PC-9 (cell line): Measurements from ENCODE around the gene RHEX. TPM values are rescaled to one million over a fixed set of nuclear protein-coding genes. Genes with fewer than 3 reads are reported as not detected.

Experiments used
- BruUV-seq: library from RNA; stranded (reverse); fragments of 400-500 nt; replicated peaks from 2 replicates; lab custom pipeline; 2021; lab: Mats Ljungman, UMichigan
- CTCF ChIA-PET: fragments of 300-600 bp; sonication (Branson Sonifier 250); formaldehyde crosslinking; loops from one replicate; lab custom pipeline; 2022; ENCODE audit warnings: antibody characterized with exemption; lab: Charles Lee
- POLR2A ChIA-PET: fragments of 300-600 bp; sonication (Branson Sonifier 250); formaldehyde crosslinking; loops from one replicate; lab custom pipeline; 2022; ENCODE audit warnings: antibody characterized with exemption; ENCODE audit not compliant: unreplicated experiment; lab: Charles Lee
- DNase-seq, 2 experiments: peaks; one replicate each; pipeline versions ENCODE4 v3.0.0 to v3.0.0-alpha.2; 2015 to 2022; ENCODE audit warnings: mixed read lengths in 1 of 2
- H2AFZ ChIP-seq: fragments of 200-600 bp; sonication (generic); 2 replicates; pipeline ENCODE4 v1.8.1; 2017; ENCODE audit warnings: antibody characterized with exemption
- H3F3A ChIP-seq: fragments of 200-600 bp; sonication (generic); 2 replicates; pipeline ENCODE4 v1.8.1; 2017; ENCODE audit warnings: antibody characterized with exemption, mild to moderate bottlenecking, low read depth; ENCODE audit not compliant: insufficient read depth
- H3K27ac ChIP-seq: fragments of 200-600 bp; sonication (generic); 2 replicates; pipeline ENCODE4 v1.6.1; 2016; ENCODE audit warnings: mixed run types
- H3K27me3 ChIP-seq: fragments of 200-600 bp; sonication (generic); 2 replicates; pipeline ENCODE4 v1.6.1; 2016; ENCODE audit warnings: low read depth, mixed run types; ENCODE audit not compliant: insufficient read depth
- H3K36me3 ChIP-seq: fragments of 200-600 bp; sonication (generic); 2 replicates; pipeline ENCODE4 v1.6.1; 2016; ENCODE audit warnings: low read depth, mixed run types
- H3K4me1 ChIP-seq: fragments of 200-600 bp; sonication (generic); replicated peaks from 2 replicates; pipeline ENCODE4 v1.6.1; 2016; ENCODE audit warnings: mixed run types; ENCODE audit not compliant: insufficient read depth
- H3K4me2 ChIP-seq: fragments of 200-600 bp; sonication (generic); 2 replicates; pipeline ENCODE4 v1.6.1; 2017; ENCODE audit warnings: mixed run types
- H3K4me3 ChIP-seq: fragments of 200-600 bp; sonication (generic); 2 replicates; pipeline ENCODE4 v1.6.1; 2016; ENCODE audit warnings: mixed run types
- H3K79me2 ChIP-seq: fragments of 200-600 bp; sonication (generic); 2 replicates; pipeline ENCODE4 v1.6.1; 2017; ENCODE audit warnings: low read depth, mixed run types
- H3K9me2 ChIP-seq: fragments of 200-600 bp; sonication (generic); 2 replicates; pipeline ENCODE4 v1.8.1; 2017; ENCODE audit warnings: mild to moderate bottlenecking; ENCODE audit not compliant: insufficient read depth
- H3K9me3 ChIP-seq: fragments of 200-600 bp; sonication (generic); 2 replicates; pipeline ENCODE4 v1.8.1; 2016; ENCODE audit warnings: low read depth; ENCODE audit not compliant: insufficient read depth
- H4K20me1 ChIP-seq: fragments of 200-600 bp; sonication (generic); 2 replicates; pipeline ENCODE4 v1.8.1; 2017; ENCODE audit not compliant: insufficient read depth
- EZH2 ChIP-seq: fragments of 200-600 bp; sonication (generic); IDR thresholded peaks from 2 replicates; pipeline ENCODE4 v1.8.0; 2017; ENCODE audit warnings: antibody characterized with exemption, low read depth
- intact Hi-C: fragments of 100-400 bp; cut with micrococcal nuclease; formaldehyde crosslinking; loops from one replicate; pipeline ENCODE4 v1.10.0; 2022; ENCODE audit not compliant: unreplicated experiment
- total RNA-seq: library from RNA; stranded (reverse); gene quantifications from 2 replicates; pipeline ENCODE4 v1.2.3, GENCODE V29; 2021
- TF ChIP-seq, protein P1 (sequence below): fragments of 200-600 bp; sonication (generic); conservative IDR thresholded peaks from 2 replicates; pipeline ENCODE4 v1.6.1; 2017; ENCODE audit warnings: mixed run types, antibody characterized with exemption, mild to moderate bottlenecking, moderate library complexity

The RHEX gene
- total RNA-seq, 1 experiment from 2014 or later: not detected

DNA sequence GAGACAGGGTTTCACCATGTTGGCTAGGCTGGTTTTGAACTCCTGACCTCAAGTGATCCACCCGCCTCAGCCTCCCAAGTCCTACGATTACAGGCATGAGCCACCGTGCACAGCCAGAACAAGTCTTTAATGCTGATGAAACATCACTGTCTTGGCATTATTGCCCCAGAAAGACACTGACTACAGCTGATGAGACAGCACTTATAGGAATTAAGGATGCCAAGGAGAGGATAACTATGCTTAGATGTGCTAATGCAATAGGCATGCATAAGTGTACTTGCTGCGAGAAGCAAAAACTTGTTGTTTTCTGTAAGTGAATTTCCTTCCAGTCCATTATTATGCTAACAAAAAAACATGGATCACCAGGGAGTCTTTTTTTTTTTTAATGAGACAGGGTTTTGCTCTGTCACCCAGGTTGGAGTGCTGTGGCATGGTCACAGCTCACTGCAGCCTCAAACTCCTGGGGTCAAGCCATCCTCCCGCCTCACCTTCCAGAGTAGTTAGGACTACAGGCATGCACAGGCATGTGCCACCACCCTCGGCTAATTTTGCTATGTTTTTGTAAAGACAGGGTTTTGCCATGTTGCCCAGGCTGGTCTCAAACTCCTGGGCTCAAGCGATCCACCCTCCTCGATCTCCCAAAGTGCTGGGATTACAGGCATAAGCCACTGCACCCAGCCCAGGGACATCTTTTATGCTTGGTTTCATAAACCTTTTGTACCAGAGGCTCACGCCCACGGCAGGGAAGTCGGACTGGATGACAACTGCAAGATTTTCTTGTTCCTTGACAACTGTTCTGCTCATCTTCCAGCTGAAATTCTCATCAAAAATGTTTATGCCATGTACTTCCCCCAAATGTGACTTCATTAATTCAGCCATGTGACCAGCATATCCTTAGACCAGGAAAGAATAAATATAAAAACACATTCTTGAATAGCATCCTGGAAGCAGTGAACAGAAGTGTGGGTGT, 23.1 kb downstream of the RHEX start:
- H2AFZ ChIP-seq: no peak overlapping the region
- TF ChIP-seq, protein P1, sequence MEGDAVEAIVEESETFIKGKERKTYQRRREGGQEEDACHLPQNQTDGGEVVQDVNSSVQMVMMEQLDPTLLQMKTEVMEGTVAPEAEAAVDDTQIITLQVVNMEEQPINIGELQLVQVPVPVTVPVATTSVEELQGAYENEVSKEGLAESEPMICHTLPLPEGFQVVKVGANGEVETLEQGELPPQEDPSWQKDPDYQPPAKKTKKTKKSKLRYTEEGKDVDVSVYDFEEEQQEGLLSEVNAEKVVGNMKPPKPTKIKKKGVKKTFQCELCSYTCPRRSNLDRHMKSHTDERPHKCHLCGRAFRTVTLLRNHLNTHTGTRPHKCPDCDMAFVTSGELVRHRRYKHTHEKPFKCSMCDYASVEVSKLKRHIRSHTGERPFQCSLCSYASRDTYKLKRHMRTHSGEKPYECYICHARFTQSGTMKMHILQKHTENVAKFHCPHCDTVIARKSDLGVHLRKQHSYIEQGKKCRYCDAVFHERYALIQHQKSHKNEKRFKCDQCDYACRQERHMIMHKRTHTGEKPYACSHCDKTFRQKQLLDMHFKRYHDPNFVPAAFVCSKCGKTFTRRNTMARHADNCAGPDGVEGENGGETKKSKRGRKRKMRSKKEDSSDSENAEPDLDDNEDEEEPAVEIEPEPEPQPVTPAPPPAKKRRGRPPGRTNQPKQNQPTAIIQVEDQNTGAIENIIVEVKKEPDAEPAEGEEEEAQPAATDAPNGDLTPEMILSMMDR: no peak
- TF ChIP-seq EZH2: no peak
- no peak overlapping the region for H3K4me3 ChIP-seq

DNA sequence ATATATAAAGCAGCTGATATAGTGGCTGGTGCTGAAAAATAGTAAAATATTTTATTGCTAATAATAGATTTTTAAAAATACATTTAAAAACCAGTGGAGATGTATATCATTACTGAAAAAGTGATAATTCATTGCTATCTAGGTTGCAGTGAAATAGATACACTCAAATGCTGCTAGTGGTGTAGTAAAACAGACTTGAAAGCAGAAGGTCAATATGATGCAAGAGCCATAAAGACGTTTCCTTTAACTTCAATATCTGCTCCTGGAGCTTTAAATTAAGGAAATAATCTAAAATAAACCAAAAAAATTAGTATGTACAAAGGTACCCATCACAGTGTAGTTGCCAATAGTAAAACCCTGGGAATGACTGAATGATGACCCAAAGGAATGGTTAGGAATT, 26.2 kb downstream of the RHEX start:
- H3K27ac ChIP-seq: no peak overlapping the region
- H4K20me1 ChIP-seq: no peaks in the 10 kb centered on the region
- H3K27me3 ChIP-seq: no peaks in the 10 kb centered on the region
- H3K9me3 ChIP-seq: no peaks in the 10 kb centered on the region
- intact Hi-C loops: no loop called here
- H3K79me2 ChIP-seq: no peaks in the 10 kb centered on the region
- TF ChIP-seq, protein P1: no peak
- TF ChIP-seq EZH2: no peak
- POLR2A ChIA-PET: no interaction called here
- no peak overlapping the region for H2AFZ ChIP-seq
- H3F3A ChIP-seq: no peaks in the 10 kb centered on the region
- no peaks in the 10 kb centered on the region for H3K4me1 ChIP-seq
- DNase-seq: no peak
- no peaks in the 10 kb centered on the region for H3K36me3 ChIP-seq
- no peaks in the 10 kb centered on the region for H3K9me2 ChIP-seq
- BruUV-seq: no TSS peak
- no peak overlapping the region for H3K4me2 ChIP-seq
- no peak overlapping the region for H3K4me3 ChIP-seq
- CTCF ChIA-PET: no interaction called here

More for the DNA sequence above, 23.1 kb downstream of the RHEX start:
- ChIA-PET POLR2A (no interaction called here), CTCF (no interaction called here)
- Histone ChIP-seq H3K27ac (no peak overlapping the region), H3K9me3 (no peaks in the 10 kb centered on the region), H3K27me3 (no peaks in the 10 kb centered on the region), H3K36me3 (no peaks in the 10 kb centered on the region), H4K20me1 (no peaks in the 10 kb centered on the region), H3K4me2 (no peak overlapping the region), H3F3A (no peaks in the 10 kb centered on the region), H3K9me2 (no peaks in the 10 kb centered on the region), H3K4me1 (no peaks in the 10 kb centered on the region), H3K79me2 (no peaks in the 10 kb centered on the region)
- intact Hi-C loops: no loop called here
- no TSS peak for BruUV-seq
- DNase-seq: no peak

DNA sequence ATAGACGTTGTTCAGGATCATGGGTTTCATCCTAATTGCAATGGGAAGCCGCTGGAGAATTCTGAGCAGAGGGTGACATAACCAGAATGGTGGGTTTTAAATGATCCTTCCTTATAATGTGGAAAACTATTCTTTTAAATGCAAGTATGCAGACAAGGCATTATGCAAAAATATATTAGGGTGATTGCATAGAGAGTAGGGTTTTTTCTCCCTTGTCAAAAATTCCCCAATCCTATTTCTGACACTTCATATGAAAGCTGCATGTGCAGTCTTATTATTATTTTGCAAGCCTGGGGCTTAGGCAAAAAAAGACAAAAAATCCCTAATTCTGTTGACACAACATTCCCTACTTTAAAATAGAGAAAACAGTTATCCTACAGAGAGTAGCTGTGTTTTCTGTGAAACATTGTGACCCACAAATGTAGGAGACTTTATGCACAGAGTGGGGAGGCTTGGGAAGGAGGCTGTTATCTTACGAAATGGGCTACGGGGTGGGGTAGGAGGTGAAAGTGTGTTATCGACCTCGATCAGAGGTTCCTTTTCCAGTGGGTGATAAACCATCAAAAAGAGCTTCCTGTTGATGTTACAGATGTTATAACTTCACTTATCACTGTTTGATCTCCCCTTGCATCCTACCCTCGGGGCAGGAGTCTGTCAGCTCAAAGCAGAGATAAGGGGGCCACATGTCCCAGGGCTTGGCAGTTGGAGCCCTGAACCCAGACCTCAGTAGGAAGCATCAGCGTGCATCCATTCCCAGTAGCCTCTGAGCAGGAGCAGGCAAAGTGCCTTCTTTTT, 27.2 kb downstream of the RHEX start:
- intact Hi-C loops: no loop called here
- no TSS peak for BruUV-seq
- H3K4me2 ChIP-seq: no peak overlapping the region
- H3F3A ChIP-seq: no peaks in the 10 kb centered on the region
- H3K9me2 ChIP-seq: no peaks in the 10 kb centered on the region
- no peaks in the 10 kb centered on the region for H3K4me1 ChIP-seq
- H2AFZ ChIP-seq: no peak overlapping the region
- DNase-seq: no peak
- no peak overlapping the region for H3K27ac ChIP-seq
- ChIA-PET CTCF (no interaction called here), POLR2A (no interaction called here)
- H3K27me3 ChIP-seq: no peaks in the 10 kb centered on the region
- no peaks in the 10 kb centered on the region for H3K9me3 ChIP-seq
- H4K20me1 ChIP-seq: no peaks in the 10 kb centered on the region
- TF ChIP-seq, protein P1: no peak
- TF ChIP-seq EZH2: no peak
- no peak overlapping the region for H3K4me3 ChIP-seq
- H3K36me3 ChIP-seq: no peaks in the 10 kb centered on the region
- no peaks in the 10 kb centered on the region for H3K79me2 ChIP-seq
